Measurements from ENCODE around the gene SH3GLB2.

SH3GLB2 gene

DNA sequence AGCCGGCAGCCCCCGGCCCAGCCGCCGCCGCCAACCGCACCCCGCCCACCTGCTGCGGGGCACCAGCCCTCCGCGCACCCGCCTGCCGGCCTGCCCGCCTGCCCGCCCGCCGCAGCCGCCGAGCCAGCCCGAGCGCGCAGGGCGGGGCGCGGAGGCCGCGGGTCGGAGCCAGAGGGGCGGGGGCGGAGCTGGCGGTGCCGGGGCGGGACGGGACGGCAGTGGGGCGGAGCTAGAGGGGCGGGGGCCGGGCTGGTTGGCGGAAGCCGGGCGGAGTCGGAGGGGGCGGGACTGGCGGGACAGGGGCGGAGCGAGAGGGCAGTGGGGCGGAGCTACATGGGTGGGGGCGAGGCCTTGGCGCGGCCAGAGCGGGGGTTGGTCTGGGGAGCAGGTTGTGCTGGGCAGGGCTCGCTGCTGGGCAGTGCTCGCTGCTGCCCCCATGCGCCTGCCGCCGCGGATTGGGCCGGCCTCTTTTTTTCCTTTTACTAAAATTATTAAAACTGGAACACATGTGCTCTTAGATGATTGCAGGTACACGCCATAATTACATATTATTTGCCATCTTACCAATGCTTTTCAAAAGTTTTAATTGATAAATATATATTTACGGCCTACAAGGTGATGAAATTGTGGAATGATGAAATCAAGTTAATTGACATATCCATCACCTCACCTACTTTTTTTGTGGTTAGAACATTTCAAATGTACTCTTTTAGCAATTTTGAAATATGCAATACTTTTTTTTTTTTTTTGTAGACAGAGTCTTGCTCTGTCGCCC is at the start of gene SH3GLB2:
SH3GLB2 (minus strand) TSS at position 140 of the 775 bp plus-strand sequence. CDS start 177 bp downstream, outside the sequence.
- no peaks in the 10 kb centered on the region for H3K27me3 ChIP-seq (ENCODE audit: insufficient read depth, low read length)
- peak within 1 kb of the TSS; percentile 95 for H3K4me3 ChIP-seq (ENCODE audit: low read depth, low read length)
- H2AFZ ChIP-seq (ENCODE audit: low read length, unreplicated experiment), result peak within 1 kb of the TSS; percentile 85
- H3K4me1 ChIP-seq (ENCODE audit: control insufficient read depth, insufficient read depth, low read length, unreplicated experiment), result peaks cover 16% of the 10 kb centered on the region
- H3K36me3 ChIP-seq (ENCODE audit: insufficient read depth, low read length), result no peaks in the 10 kb centered on the region
- H3K27ac ChIP-seq (ENCODE audit: low read depth, low read length), result no peak within 1 kb of the TSS
- H3K79me2 ChIP-seq (ENCODE audit: control insufficient read depth, insufficient read depth, low read length, unreplicated experiment), result peaks cover 10% of the 10 kb centered on the region

DNA sequence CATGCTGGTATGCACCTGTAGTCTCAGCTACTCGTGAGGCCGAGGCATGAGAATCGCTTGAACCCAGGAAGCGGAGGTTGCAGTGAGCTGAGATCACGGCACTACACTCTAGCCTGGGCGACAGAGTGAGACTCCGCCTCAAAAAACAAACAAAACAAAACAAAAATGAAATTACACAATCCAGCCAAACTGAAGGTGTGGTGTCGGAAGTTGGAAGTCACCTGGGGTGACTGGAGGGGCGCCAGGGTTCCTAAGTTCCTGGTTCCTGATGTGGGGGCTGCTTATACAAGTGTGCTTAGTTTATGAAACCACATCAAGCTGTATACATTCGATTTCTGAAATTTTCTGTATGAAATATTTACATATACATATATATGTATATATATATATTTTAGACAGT is 49.1 kb upstream of the SH3GLB2 start:
- Histone ChIP-seq H3K36me3 (ENCODE audit: insufficient read depth, low read length) (no peaks in the 10 kb centered on the region), H3K27ac (ENCODE audit: low read depth, low read length) (no peak overlapping the region), H3K27me3 (ENCODE audit: insufficient read depth, low read length) (no peaks in the 10 kb centered on the region), H3K79me2 (ENCODE audit: control insufficient read depth, insufficient read depth, low read length, unreplicated experiment) (peaks cover 7% of the 10 kb centered on the region), H3K4me3 (ENCODE audit: low read depth, low read length) (no peak overlapping the region), H2AFZ (ENCODE audit: low read length, unreplicated experiment) (no peak overlapping the region), H3K4me1 (ENCODE audit: control insufficient read depth, insufficient read depth, low read length, unreplicated experiment) (peaks cover 12% of the 10 kb centered on the region)

DNA sequence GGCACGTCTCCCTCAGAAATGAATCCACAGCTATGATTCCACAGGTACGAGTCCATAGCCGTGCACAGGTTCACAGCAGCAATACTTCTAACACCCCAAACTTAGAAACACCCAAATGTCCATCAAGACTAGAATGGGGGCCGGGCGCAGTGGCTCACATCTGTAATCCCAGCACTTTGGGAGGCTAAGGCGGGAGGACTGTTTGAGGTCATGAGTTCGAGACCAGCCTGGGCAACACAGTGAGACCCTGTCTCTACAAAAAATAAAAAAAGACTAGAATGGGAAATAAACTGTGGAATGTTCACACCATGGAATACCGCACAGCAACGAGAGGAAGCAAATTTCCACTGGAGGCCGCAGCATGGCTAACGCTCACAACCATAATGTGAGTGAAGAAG is 48.5 kb upstream of the SH3GLB2 start:
- Histone ChIP-seq H3K4me3 (ENCODE audit: low read depth, low read length) (no peak overlapping the region), H3K79me2 (ENCODE audit: control insufficient read depth, insufficient read depth, low read length, unreplicated experiment) (peaks cover 1% of the 10 kb centered on the region), H3K27ac (ENCODE audit: low read depth, low read length) (no peak overlapping the region), H3K36me3 (ENCODE audit: insufficient read depth, low read length) (no peaks in the 10 kb centered on the region), H3K4me1 (ENCODE audit: control insufficient read depth, insufficient read depth, low read length, unreplicated experiment) (peaks cover 6% of the 10 kb centered on the region), H2AFZ (ENCODE audit: low read length, unreplicated experiment) (no peak overlapping the region), H3K27me3 (ENCODE audit: insufficient read depth, low read length) (no peaks in the 10 kb centered on the region)

DNA sequence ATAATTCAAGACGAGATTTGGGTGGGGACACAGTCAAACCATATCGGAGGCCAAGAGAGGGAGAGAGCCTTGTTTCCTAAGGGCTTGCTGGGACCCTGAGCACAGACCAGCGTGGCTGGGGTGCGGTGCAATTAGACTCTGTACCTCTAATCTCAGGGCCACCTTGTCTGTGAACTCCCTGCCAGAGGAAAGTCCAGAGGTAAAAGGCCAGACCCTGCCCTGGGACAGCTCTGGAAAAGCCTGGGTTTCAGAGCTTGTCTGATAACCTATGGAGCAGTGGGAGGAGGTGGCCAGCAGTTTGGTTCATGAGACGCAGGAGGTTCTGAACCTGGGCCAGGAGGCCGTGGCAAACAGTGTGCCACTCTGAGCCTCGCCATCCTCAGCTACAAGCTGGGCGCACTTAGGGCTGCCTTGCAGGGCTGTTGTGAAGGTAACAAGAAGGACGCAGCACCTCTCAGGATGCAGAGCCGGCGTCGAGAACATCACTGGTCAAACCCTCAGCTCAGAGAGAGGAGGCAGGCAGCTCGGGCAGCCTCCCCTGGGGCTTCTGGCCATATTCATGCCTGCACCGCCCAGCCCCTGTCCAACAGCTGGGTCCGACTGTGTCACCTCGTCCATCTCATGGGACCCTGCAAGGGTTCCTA is 48.0 kb upstream of the SH3GLB2 start:
- H3K79me2 ChIP-seq (ENCODE audit: control insufficient read depth, insufficient read depth, low read length, unreplicated experiment), result no peaks in the 10 kb centered on the region
- H3K36me3 ChIP-seq (ENCODE audit: insufficient read depth, low read length), result no peaks in the 10 kb centered on the region
- H3K27ac ChIP-seq (ENCODE audit: low read depth, low read length), result no peak overlapping the region
- H3K27me3 ChIP-seq (ENCODE audit: insufficient read depth, low read length), result no peaks in the 10 kb centered on the region
- no peak overlapping the region for H2AFZ ChIP-seq (ENCODE audit: low read length, unreplicated experiment)
- peaks cover 5% of the 10 kb centered on the region for H3K4me1 ChIP-seq (ENCODE audit: control insufficient read depth, insufficient read depth, low read length, unreplicated experiment)
- no peak overlapping the region for H3K4me3 ChIP-seq (ENCODE audit: low read depth, low read length)

DNA sequence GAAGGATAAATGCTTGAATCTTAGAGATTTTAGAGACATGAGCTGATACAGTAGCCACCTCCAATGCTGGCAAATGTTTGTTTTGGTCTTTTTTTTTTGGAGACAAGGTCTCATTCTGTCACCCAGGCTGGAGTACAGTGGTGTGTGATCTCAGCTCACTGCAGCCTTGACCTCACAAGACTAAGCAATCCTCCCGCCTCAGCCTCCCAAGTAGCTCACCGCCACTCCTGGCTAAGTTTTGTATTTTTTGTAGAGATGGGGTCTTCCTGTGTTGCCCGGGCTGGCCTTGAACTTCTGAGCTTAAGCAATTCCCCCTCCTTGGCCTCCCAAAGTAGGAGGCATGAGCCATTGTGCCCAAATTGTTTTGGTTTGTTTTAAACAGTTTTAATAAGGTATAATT is 46.0 kb upstream of the SH3GLB2 start:
- Histone ChIP-seq H3K27me3 (ENCODE audit: insufficient read depth, low read length) (no peaks in the 10 kb centered on the region), H3K36me3 (ENCODE audit: insufficient read depth, low read length) (no peaks in the 10 kb centered on the region), H2AFZ (ENCODE audit: low read length, unreplicated experiment) (no peak overlapping the region), H3K79me2 (ENCODE audit: control insufficient read depth, insufficient read depth, low read length, unreplicated experiment) (no peaks in the 10 kb centered on the region), H3K4me3 (ENCODE audit: low read depth, low read length) (no peak overlapping the region), H3K4me1 (ENCODE audit: control insufficient read depth, insufficient read depth, low read length, unreplicated experiment) (no peaks in the 10 kb centered on the region), H3K27ac (ENCODE audit: low read depth, low read length) (no peak overlapping the region)

DNA sequence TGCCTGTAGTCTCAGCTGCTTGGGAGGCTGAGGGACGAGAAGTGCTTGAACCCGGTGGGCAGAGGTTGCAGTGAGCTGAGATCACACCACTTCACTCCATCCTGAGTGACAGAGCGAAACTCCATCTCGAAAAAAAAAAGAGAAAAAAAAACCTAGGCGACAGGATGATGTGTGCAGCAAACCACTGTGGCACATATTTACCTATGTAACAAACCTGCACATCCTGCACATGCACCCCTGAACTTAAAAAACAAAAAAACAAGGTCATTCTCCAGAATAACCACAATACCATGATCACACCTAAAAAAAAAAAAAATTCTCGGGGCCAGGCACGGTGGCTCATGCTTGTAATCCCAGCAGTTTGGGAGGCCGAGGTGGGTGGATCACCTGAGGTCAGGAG is 45.3 kb upstream of the SH3GLB2 start:
- no peak overlapping the region for H3K4me3 ChIP-seq (ENCODE audit: low read depth, low read length)
- no peaks in the 10 kb centered on the region for H3K27me3 ChIP-seq (ENCODE audit: insufficient read depth, low read length)
- H3K36me3 ChIP-seq (ENCODE audit: insufficient read depth, low read length), result no peaks in the 10 kb centered on the region
- H2AFZ ChIP-seq (ENCODE audit: low read length, unreplicated experiment), result no peak overlapping the region
- H3K79me2 ChIP-seq (ENCODE audit: control insufficient read depth, insufficient read depth, low read length, unreplicated experiment), result no peaks in the 10 kb centered on the region
- H3K4me1 ChIP-seq (ENCODE audit: control insufficient read depth, insufficient read depth, low read length, unreplicated experiment), result no peaks in the 10 kb centered on the region
- H3K27ac ChIP-seq (ENCODE audit: low read depth, low read length), result no peak overlapping the region

DNA sequence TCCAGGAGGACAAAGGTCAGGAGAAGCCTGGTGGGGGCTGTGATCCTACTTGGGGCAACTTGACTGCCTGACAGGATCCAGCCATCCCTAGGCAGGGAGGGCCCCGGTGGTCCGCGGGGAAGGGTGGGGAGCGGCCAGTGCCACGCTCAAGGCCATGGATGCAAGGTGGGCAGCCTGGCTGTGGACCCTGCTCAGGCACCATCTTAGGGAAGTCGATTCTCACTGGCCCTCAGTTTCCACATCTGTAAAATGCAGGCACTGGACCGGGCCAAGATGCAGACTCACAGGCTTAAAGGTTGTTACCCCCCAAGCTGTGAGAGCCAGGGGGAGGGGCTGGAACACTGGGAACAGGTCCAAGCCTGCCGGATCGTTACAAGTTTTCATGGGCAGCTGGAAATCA is 44.0 kb upstream of the SH3GLB2 start:
- Histone ChIP-seq H3K27me3 (ENCODE audit: insufficient read depth, low read length) (no peaks in the 10 kb centered on the region), H3K79me2 (ENCODE audit: control insufficient read depth, insufficient read depth, low read length, unreplicated experiment) (no peaks in the 10 kb centered on the region), H3K4me1 (ENCODE audit: control insufficient read depth, insufficient read depth, low read length, unreplicated experiment) (no peaks in the 10 kb centered on the region), H2AFZ (ENCODE audit: low read length, unreplicated experiment) (no peak overlapping the region), H3K36me3 (ENCODE audit: insufficient read depth, low read length) (no peaks in the 10 kb centered on the region), H3K4me3 (ENCODE audit: low read depth, low read length) (no peak overlapping the region), H3K27ac (ENCODE audit: low read depth, low read length) (no peak overlapping the region)

DNA sequence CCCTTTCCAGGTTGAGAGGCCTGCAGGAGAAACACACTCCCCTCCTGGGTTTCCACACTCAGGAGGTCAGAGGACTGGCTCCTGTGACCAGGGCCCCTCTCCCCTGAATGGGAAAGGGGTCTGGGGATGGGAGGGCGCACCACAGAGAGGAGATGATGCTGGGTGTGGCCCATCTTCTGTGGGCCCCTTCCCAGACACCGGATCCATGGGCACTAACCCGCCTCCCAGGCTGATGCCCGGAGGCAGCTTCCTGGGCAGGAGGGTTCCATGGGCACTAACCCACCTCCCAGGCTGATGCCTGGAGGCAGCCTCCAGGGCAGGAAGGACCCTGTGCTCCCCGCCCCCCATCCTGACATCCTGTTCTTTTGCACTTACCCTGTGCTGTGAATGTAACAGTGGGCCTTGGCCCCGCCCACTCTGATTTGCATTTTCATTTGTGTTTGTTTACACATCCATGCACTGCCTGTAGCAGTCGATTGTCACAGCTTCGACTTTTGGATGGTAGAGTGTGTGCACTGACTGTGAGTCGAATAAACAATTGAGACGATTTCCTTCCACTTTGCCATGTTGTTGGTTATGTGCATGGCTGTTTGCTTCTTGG is 43.5 kb upstream of the SH3GLB2 start:
- no peaks in the 10 kb centered on the region for H3K27me3 ChIP-seq (ENCODE audit: insufficient read depth, low read length)
- H3K4me1 ChIP-seq (ENCODE audit: control insufficient read depth, insufficient read depth, low read length, unreplicated experiment), result no peaks in the 10 kb centered on the region
- H3K27ac ChIP-seq (ENCODE audit: low read depth, low read length), result no peak overlapping the region
- H3K36me3 ChIP-seq (ENCODE audit: insufficient read depth, low read length), result no peaks in the 10 kb centered on the region
- H2AFZ ChIP-seq (ENCODE audit: low read length, unreplicated experiment), result no peak overlapping the region
- H3K4me3 ChIP-seq (ENCODE audit: low read depth, low read length), result no peak overlapping the region
- no peaks in the 10 kb centered on the region for H3K79me2 ChIP-seq (ENCODE audit: control insufficient read depth, insufficient read depth, low read length, unreplicated experiment)

DNA sequence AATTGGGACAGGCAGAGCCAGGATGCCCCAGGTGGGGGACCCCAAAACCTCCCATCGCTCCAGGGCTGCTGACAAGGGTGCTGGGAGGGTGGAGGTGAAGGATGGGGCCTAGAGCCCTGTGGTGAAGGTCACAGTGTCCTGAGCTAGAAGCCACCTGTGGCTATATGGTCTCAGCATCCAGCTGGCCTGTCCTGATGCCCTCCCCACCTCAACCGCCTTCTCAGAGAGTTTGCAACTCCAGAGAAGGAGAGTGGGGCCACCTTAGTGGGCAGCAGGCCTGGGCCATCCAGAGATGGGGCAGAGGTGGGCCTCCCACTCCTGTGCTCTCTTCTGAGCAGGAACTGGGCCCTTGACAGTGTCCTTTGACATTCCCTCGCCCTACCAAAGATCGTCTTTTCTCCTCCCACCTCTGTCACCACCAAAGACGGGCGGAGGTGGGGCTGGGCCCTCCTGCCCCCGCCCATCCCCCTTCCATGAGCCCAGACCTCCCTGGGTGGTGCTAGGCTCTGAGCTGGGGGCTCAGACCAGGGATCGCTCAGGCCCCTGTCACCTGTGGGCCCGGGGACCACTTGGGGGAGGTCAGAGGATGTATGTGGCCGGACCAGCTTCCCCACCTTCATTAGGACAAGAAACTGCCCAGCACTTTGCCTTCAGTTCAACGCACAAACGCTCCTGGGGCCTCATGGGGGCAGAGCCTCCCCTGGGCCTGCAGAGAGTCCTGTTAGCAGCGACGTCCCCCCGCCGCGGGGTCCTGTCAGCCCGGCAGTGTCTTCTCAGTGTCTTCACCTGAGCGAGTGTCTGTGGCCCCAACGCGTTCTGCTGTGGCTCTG is 42.8 kb upstream of the SH3GLB2 start:
- Histone ChIP-seq H3K79me2 (ENCODE audit: control insufficient read depth, insufficient read depth, low read length, unreplicated experiment) (no peaks in the 10 kb centered on the region), H3K4me3 (ENCODE audit: low read depth, low read length) (no peak overlapping the region), H3K27me3 (ENCODE audit: insufficient read depth, low read length) (no peaks in the 10 kb centered on the region), H3K4me1 (ENCODE audit: control insufficient read depth, insufficient read depth, low read length, unreplicated experiment) (no peaks in the 10 kb centered on the region), H3K27ac (ENCODE audit: low read depth, low read length) (no peak overlapping the region), H2AFZ (ENCODE audit: low read length, unreplicated experiment) (no peak overlapping the region), H3K36me3 (ENCODE audit: insufficient read depth, low read length) (no peaks in the 10 kb centered on the region)

DNA sequence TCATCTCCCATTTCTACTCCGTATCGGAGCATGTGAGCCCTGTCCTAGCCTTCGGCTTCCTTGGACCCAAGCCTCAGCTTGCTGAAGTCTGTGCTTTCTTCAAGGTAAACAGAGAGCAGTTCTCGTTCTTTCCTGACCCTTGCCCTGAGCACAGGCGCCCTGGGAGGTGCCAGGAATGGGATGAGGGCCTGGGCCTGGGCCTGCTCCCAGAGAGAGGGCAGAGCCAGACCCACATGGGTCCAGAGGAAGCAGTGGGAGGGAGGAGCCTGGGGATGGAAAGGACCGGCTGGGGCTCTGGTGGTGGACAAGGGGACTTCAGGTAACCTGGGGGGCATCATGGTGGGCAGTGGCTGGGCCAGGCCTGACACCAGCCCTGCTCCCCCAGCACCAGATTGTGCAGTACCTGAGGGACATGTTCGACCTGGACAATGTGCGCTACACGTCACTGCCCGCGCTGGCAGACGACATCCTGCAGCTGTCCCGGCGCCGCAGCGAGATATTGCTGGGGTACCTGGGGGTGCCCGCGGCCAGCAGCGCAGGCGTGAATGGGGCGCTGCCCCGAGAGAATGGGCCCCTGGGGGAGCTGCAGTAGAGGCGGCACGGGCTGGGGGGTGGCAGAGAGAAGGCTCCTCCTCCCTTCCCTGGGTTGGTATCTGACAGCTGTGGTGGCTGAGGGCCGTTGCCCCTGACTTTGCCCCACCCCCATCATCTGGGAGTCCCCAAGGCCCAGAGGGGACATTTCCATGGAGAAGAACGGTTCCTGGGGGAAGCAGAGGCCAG is 41.9 kb upstream of the SH3GLB2 start:
- no peak overlapping the region for H3K27ac ChIP-seq (ENCODE audit: low read depth, low read length)
- H2AFZ ChIP-seq (ENCODE audit: low read length, unreplicated experiment), result no peak overlapping the region
- H3K4me3 ChIP-seq (ENCODE audit: low read depth, low read length), result no peak overlapping the region
- no peaks in the 10 kb centered on the region for H3K4me1 ChIP-seq (ENCODE audit: control insufficient read depth, insufficient read depth, low read length, unreplicated experiment)
- no peaks in the 10 kb centered on the region for H3K79me2 ChIP-seq (ENCODE audit: control insufficient read depth, insufficient read depth, low read length, unreplicated experiment)
- H3K36me3 ChIP-seq (ENCODE audit: insufficient read depth, low read length), result 0 out of 2 replicates have a peak, but pooled peaks cover 2% of the 10 kb centered on the region
- no peaks in the 10 kb centered on the region for H3K27me3 ChIP-seq (ENCODE audit: insufficient read depth, low read length)

All from ACC112 (cell line).